DND-41 (cell line): Measurements from ENCODE around the gene RIPOR1.

Experiments used
- ATAC-seq: fragments of 200-7000 bp; cut with Tn5 transposase; 3 replicates; pipeline ENCODE4 v1.9.1; 2021; ENCODE audit warnings: low read depth; ENCODE audit not compliant: insufficient read depth
- DNase-seq: peaks from one replicate; pipeline ENCODE4 v3.0.0-alpha.2; 2020
- H2AFZ ChIP-seq: 2 replicates; pipeline ENCODE4 v1.6.0; 2012; ENCODE audit warnings: low read depth, low read length
- H3K27ac ChIP-seq: 2 replicates; pipeline ENCODE4 v1.5.1; 2012; ENCODE audit warnings: low read length, inconsistent platforms
- H3K27me3 ChIP-seq: fragments of 200-600 bp; sonication (generic); 2 replicates; pipeline ENCODE4 v1.6.0; 2012; ENCODE audit warnings: low read length, mild to moderate bottlenecking, inconsistent platforms; ENCODE audit not compliant: insufficient read depth, poor library complexity
- H3K36me3 ChIP-seq: 2 replicates; pipeline ENCODE4 v1.5.1; 2012; ENCODE audit warnings: low read length, inconsistent platforms; ENCODE audit not compliant: insufficient read depth
- H3K4me1 ChIP-seq: 2 replicates; pipeline ENCODE4 v1.5.1; 2012; ENCODE audit warnings: mild to moderate bottlenecking, low read length; ENCODE audit not compliant: insufficient read depth
- H3K4me2 ChIP-seq: 2 replicates; pipeline ENCODE4 v1.6.0; 2012; ENCODE audit warnings: mild to moderate bottlenecking, moderate library complexity, low read length, inconsistent platforms; ENCODE audit not compliant: insufficient read depth
- H3K4me3 ChIP-seq, 2 experiments: fragments of 200-600 bp in 1 of 2; shearing (Covaris generic) in 1 of 2; 2 replicates each; pipeline ENCODE4 v1.5.1; 2012 to 2016; ENCODE audit warnings: inconsistent platforms in 2 of 2, low read length in 2 of 2, mild to moderate bottlenecking in 2 of 2, low read depth in 1 of 2, moderate library complexity in 1 of 2
- H3K79me2 ChIP-seq: 2 replicates; pipeline ENCODE4 v1.6.0; 2012; ENCODE audit warnings: low read length, inconsistent platforms; ENCODE audit not compliant: insufficient read depth
- H3K9ac ChIP-seq: 2 replicates; pipeline ENCODE4 v1.6.0; 2012; ENCODE audit warnings: low read depth, mild to moderate bottlenecking, inconsistent platforms, low read length, moderate library complexity
- H3K9me3 ChIP-seq: 2 replicates; pipeline ENCODE4 v1.5.1; 2012; ENCODE audit warnings: low read length, moderate library complexity, mild to moderate bottlenecking, inconsistent platforms; ENCODE audit not compliant: insufficient read depth, severe bottlenecking
- H4K20me1 ChIP-seq: 2 replicates; pipeline ENCODE4 v1.6.0; 2012; ENCODE audit warnings: low read length; ENCODE audit not compliant: insufficient read depth
- EZH2 ChIP-seq: IDR thresholded peaks from 3 replicates; pipeline ENCODE4 v1.6.1; 2012; ENCODE audit warnings: borderline replicate concordance, low read depth, mild to moderate bottlenecking, moderate library complexity, low read length, inconsistent platforms; ENCODE audit not compliant: severe bottlenecking
- TF ChIP-seq, protein P1 (sequence below): IDR thresholded peaks from 2 replicates; pipeline ENCODE4 v1.5.1; 2012; ENCODE audit warnings: borderline replicate concordance, low read length, moderate library complexity, mild to moderate bottlenecking; ENCODE audit not compliant: poor library complexity, severe bottlenecking; ENCODE audit errors: extremely low read depth

Gene RIPOR1

DNA sequence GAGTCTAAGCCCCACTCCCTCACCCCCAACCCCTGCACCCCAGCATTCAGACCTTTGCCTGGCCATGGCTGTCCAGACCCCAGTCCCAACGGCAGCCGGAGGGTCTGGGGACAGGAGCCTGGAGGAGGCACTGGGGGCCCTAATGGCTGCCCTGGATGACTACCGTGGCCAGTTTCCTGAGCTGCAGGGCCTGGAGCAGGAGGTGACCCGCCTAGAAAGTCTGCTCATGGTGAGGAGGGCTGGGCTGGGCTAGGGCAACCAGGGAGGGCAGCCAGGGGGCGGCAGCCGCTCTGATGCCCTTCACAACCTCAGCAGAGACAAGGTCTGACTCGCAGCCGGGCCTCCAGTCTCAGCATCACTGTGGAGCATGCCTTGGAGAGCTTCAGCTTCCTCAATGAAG is 14.4 kb downstream of the RIPOR1 start:
- H3K4me1 ChIP-seq: peaks cover 50% of the 10 kb centered on the region
- ATAC-seq: no peak
- H3K4me2 ChIP-seq: no peak overlapping the region

DNA sequence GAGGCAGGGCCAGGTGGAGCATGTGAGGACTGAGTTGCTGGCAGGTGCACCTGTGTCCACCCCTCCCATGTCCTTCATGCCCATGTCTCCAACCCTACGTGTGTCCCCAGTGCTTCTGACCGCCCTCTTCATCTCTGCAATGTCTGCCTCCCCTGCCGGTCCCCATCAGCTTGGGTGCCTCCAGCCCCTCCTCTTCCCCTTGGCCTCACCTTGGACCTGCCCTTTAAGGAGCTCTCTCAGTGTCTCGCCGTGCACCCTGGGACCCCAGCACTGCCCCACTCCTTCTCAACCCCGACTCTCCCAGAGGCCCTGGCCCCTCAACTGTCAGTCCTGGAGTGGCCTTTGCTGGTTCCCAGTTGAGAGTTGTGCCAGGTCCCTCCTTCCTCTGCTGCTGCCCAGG is 15.0 kb downstream of the RIPOR1 start:
- DNase-seq: no peak
- Histone ChIP-seq H3K27me3 (no peaks in the 10 kb centered on the region), H3K4me1 (peaks cover 50% of the 10 kb centered on the region), H3K36me3 (peaks cover 76% of the 10 kb centered on the region), H2AFZ (no peak overlapping the region), H3K4me3 (no peak overlapping the region), H3K9me3 (no peaks in the 10 kb centered on the region), H4K20me1 (peaks cover 23% of the 10 kb centered on the region), H3K27ac (no peak overlapping the region), H3K4me2 (no peak overlapping the region), H3K9ac (no peak overlapping the region), H3K79me2 (peaks cover 17% of the 10 kb centered on the region)
- no peak for TF ChIP-seq EZH2
- TF ChIP-seq, protein P1, sequence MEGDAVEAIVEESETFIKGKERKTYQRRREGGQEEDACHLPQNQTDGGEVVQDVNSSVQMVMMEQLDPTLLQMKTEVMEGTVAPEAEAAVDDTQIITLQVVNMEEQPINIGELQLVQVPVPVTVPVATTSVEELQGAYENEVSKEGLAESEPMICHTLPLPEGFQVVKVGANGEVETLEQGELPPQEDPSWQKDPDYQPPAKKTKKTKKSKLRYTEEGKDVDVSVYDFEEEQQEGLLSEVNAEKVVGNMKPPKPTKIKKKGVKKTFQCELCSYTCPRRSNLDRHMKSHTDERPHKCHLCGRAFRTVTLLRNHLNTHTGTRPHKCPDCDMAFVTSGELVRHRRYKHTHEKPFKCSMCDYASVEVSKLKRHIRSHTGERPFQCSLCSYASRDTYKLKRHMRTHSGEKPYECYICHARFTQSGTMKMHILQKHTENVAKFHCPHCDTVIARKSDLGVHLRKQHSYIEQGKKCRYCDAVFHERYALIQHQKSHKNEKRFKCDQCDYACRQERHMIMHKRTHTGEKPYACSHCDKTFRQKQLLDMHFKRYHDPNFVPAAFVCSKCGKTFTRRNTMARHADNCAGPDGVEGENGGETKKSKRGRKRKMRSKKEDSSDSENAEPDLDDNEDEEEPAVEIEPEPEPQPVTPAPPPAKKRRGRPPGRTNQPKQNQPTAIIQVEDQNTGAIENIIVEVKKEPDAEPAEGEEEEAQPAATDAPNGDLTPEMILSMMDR: no peak
- no peak for ATAC-seq

More for the DNA sequence above, 14.4 kb downstream of the RIPOR1 start:
- Histone ChIP-seq H4K20me1 (peaks cover 23% of the 10 kb centered on the region), H3K27me3 (no peaks in the 10 kb centered on the region), H3K27ac (peak overlapping the region; percentile 32; the same call in 1 of the 2 replicates), H3K9me3 (no peaks in the 10 kb centered on the region), H2AFZ (no peak overlapping the region), H3K36me3 (peaks cover 76% of the 10 kb centered on the region), H3K79me2 (peaks cover 21% of the 10 kb centered on the region), H3K4me3 (no peak overlapping the region), H3K9ac (no peak overlapping the region)
- no peak for TF ChIP-seq EZH2
- TF ChIP-seq, protein P1: peak; percentile 1
- DNase-seq: no peak

DNA sequence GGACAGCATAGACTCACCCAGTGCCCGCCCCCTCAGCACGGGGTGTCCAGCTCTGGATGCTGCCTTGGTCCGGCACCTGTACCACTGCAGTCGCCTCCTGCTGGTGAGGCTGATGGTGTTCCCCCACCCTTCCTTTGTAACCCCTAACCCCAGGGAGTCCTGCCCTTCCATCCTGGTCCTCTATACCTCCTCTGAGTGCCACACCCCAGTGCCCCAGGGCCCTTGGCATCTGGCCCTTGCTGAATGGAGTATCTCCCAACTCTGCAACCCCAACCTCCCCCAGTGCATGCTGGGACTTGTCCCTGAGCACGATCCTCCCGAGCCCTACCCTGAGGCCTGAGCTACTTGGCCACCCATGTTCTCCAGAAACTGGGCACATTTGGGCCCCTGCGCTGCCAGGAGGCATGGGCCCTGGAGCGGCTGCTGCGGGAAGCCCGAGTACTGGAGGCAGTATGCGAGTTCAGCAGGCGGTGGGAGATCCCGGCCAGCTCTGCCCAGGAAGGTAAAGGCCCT is 15.8 kb downstream of the RIPOR1 start:
- DNase-seq (no peak), ATAC-seq (no peak)
- Histone ChIP-seq H3K27ac (no peak overlapping the region), H3K9me3 (no peaks in the 10 kb centered on the region), H3K27me3 (no peaks in the 10 kb centered on the region), H3K36me3 (peaks cover 70% of the 10 kb centered on the region), H3K4me2 (no peak overlapping the region), H3K4me3 (no peak overlapping the region), H4K20me1 (peaks cover 17% of the 10 kb centered on the region), H3K79me2 (peaks cover 17% of the 10 kb centered on the region), H3K9ac (no peak overlapping the region), H2AFZ (no peak overlapping the region), H3K4me1 (peaks cover 50% of the 10 kb centered on the region)
- TF ChIP-seq, protein P1: peak; percentile 12
- TF ChIP-seq EZH2: no peak
